ENCODE results near the gene UCN. TPM values are rescaled to one million over a fixed set of nuclear protein-coding genes. Genes with fewer than 3 reads are reported as not detected.
"Not testable (repeated sequence)": the region's sequence is repeated elsewhere in the genome, so short reads cannot be mapped to it uniquely, and the experiment has no call there.

The UCN gene
- total RNA-seq, 2 donors from 2014 or later, result 1.7 to 2.4 TPM

DNA sequence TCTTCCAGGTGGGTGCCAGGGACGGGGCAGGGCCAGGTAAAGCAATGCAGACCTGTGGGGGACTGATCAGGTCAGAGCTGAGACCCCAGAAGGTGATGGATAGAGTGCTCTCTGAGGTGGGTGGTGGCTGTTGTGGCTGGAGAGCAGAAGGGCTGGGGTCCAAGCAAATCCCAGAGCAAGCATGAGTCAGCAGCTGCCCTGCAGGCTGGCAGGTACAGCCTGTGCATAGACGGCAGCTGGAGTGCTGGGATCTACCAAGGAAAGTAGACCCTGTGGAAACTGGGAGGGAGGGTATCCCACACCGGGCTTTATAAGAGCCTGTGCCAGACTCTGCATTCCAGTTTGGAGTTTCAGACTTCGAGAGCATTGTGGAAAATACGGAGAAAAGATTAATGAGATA lies 25.4 kb downstream of the UCN start:
- Mint-ChIP-seq H3K36me3 (ENCODE audit: low read depth) (no peaks in the 10 kb centered on the region), H3K4me1 (peaks cover 5% of the 10 kb centered on the region), H3K4me3 (no peak overlapping the region), H3K27me3 (peaks cover 23% of the 10 kb centered on the region), H3K27ac (no peak overlapping the region), H3K9me3 (no peaks in the 10 kb centered on the region)
- ATAC-seq (replicated peaks), result no peak

- H3K27ac Mint-ChIP-seq, result no peak within 1 kb of the TSS
- H3K36me3 Mint-ChIP-seq (ENCODE audit: low read depth), result no peaks in the 10 kb centered on the region
- no peak for ATAC-seq (replicated peaks)
- peaks cover 5% of the 10 kb centered on the region for H3K4me1 Mint-ChIP-seq
- H3K4me3 Mint-ChIP-seq, result no peak within 1 kb of the TSS
- no peaks in the 10 kb centered on the region for H3K9me3 Mint-ChIP-seq
- H3K27me3 Mint-ChIP-seq, result peaks cover 27% of the 10 kb centered on the region
These were observed 26.2 kb downstream of the UCN start, which contains the start of gene TRIM54 for GRCh38 chr2:27281855-27282559. TRIM54 (plus strand) TSS chr2:27282429; CDS start chr2:27282732, 303 bp downstream.

DNA sequence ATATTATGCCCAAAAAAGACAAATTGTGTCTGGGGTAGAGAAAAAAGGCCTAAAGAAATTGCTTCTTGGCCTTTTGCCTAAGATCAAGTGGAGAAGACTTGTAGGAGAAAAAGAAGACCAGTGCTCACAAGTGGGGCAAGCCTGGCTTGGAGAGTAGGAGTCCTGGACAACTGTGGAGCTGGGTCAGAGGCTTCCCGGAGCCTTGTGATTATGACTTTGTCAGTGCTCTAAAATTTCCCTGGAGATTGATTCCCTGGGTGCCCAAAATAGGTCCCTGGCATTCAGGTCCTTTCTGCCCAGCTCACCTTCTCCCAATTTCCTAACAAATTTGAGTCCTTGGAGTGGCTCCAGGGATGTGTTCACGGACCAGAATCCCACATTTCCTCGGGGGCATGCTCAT lies 26.8 kb downstream of the UCN start:
- H3K36me3 Mint-ChIP-seq (ENCODE audit: low read depth), result no peaks in the 10 kb centered on the region
- no peaks in the 10 kb centered on the region for H3K9me3 Mint-ChIP-seq
- peaks cover 5% of the 10 kb centered on the region for H3K4me1 Mint-ChIP-seq
- peaks cover 27% of the 10 kb centered on the region for H3K27me3 Mint-ChIP-seq
- no peak overlapping the region for H3K4me3 Mint-ChIP-seq
- ATAC-seq (replicated peaks), result no peak
- H3K27ac Mint-ChIP-seq, result no peak overlapping the region

DNA sequence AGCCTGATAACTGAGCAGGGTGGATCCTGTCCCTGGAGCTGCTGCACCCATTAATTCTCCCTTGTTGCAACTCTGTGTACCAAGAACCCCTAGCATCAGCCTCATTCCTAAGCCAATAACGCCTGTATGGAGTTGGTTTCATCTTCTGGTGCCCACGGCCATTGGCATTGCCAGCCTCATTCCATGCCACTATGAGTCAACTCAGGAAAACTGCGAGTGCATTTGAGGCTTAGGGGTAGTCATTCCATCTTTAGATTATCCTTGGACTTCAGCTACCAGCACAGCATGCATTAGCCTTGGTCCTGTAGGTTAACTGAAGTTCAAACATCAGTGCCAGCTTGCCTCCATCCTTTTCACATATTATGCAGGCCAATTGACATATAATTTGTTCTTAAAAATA lies 27.4 kb downstream of the UCN start:
- no peak for ATAC-seq (replicated peaks)
- Mint-ChIP-seq H3K4me1 (peaks cover 5% of the 10 kb centered on the region), H3K4me3 (no peak overlapping the region), H3K9me3 (no peaks in the 10 kb centered on the region), H3K36me3 (ENCODE audit: low read depth) (no peaks in the 10 kb centered on the region), H3K27me3 (peaks cover 27% of the 10 kb centered on the region), H3K27ac (no peak overlapping the region)

GRCh38 chr2:27278010-27278409 lies 30.2 kb downstream of the UCN start:
- peaks cover 28% of the 10 kb centered on the region for H3K27me3 Mint-ChIP-seq
- H3K36me3 Mint-ChIP-seq (ENCODE audit: low read depth), result no peaks in the 10 kb centered on the region

GRCh38 chr2:27275211-27276150 lies 32.8 kb downstream of the UCN start, which contains the start of gene DNAJC5G:
DNAJC5G (plus strand) TSS chr2:27275433; CDS start chr2:27276729, 1,296 bp downstream.
- no peak for ATAC-seq (replicated peaks)
- no peaks in the 10 kb centered on the region for H3K9me3 Mint-ChIP-seq
- peaks cover 13% of the 10 kb centered on the region for H3K27me3 Mint-ChIP-seq
- no peak within 1 kb of the TSS for H3K27ac Mint-ChIP-seq
- no peak within 1 kb of the TSS for H3K4me3 Mint-ChIP-seq
- H3K4me1 Mint-ChIP-seq, result peaks cover 5% of the 10 kb centered on the region
- no peaks in the 10 kb centered on the region for H3K36me3 Mint-ChIP-seq (ENCODE audit: low read depth)

More at GRCh38 chr2:27278010-27278409, 30.2 kb downstream of the UCN start:
- no peak overlapping the region for H3K27ac Mint-ChIP-seq
- H3K4me1 Mint-ChIP-seq, result peaks cover 5% of the 10 kb centered on the region
- no peak for ATAC-seq (replicated peaks)
- H3K4me3 Mint-ChIP-seq, result no peak overlapping the region
- no peaks in the 10 kb centered on the region for H3K9me3 Mint-ChIP-seq

DNA sequence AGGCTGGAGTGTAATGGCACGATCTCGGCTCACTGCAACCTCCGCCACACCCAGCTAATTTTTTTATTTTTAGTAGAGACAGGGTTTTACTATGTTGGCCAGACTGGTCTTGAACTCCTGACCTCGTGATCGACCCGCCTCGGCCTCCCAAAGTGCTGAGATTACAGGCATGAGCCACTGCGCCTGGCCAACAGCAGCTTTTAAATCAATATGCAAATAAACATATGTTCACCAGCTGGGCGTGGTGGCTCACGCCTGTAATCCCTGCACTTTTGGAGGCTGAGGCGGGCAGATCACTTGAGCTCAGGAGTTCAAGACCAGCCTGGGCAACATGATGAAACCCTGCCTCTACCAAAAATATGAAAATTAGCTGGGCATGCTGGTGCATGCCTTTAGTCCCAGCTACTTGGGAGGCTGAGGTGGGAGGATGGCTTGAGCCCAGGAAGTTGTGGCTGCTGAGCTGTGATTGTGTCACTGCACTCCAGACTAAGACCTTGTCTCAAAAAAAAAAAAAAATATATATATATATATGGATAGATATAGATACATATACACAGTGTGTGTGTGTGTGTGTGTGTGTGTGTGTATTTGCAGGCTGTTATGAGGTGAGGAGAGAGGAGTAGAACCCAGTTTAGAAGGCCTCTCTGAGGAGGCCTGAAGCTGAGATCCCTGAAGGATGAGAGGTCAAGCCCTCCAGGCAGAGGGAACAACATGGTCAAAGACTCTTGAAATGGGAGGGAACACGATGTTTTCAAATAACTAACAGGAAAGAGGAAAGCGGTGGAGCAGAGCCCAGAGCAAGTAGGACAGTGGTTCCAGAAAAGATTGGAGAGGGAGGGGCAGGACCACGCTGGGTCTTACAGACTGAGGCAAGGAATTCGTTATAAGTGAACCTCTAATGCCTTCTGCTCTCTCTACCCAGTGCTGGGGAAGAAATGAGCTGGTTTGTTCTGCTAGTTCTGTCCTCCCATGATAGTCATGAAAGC lies 35.4 kb downstream of the UCN start:
- not testable (repeated sequence) for ATAC-seq (replicated peaks); H3K9me3 Mint-ChIP-seq; H3K4me1 Mint-ChIP-seq; H3K27ac Mint-ChIP-seq; H3K36me3 Mint-ChIP-seq (ENCODE audit: low read depth); H3K4me3 Mint-ChIP-seq
- peaks cover 19% of the 10 kb centered on the region for H3K27me3 Mint-ChIP-seq

DNA sequence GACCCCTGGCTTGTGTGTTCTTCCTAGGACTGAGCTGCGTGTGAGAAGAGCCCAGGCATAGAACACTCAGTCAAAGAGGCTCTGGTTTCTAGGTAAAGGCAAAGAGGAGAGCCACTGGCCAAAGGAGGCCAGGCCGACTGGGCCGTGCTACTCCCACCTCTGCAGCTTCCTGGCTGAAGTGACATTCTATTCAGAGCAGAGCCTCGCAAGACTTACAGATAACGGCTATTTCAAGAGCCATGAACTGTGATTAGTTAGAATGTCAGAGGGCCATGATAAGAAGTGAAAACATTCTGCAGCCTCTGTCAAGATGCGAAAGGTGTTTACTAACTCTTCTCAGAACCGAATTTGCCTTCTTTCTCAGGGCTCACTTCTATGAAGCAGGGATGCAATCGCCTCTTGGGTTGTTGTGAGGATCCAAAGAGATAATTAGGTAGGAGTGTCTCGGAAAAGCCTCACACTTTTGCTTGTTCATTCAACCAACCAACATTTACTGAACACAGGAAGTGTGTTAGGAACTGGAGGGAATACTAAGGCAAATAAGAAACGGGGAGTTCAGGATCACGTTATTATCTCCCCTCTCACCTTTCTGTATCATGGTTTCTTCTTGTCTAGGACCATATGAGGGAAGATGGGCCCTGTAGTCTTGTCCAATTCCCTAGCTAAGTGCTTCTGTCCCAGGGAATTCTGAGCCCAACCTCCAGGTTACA lies 36.5 kb downstream of the UCN start:
- no peak for ATAC-seq (replicated peaks)

GRCh38 chr2:27270670-27271069 lies 37.6 kb downstream of the UCN start:
- no peaks in the 10 kb centered on the region for H3K9me3 Mint-ChIP-seq
- H3K4me1 Mint-ChIP-seq, result no peaks in the 10 kb centered on the region
- H3K27ac Mint-ChIP-seq, result no peak overlapping the region
- no peaks in the 10 kb centered on the region for H3K36me3 Mint-ChIP-seq (ENCODE audit: low read depth)
- peaks cover 16% of the 10 kb centered on the region for H3K27me3 Mint-ChIP-seq
- no peak for ATAC-seq (replicated peaks)
- no peak overlapping the region for H3K4me3 Mint-ChIP-seq

More for the DNA sequence above, 36.5 kb downstream of the UCN start:
- no peak overlapping the region for H3K4me3 Mint-ChIP-seq
- H3K36me3 Mint-ChIP-seq (ENCODE audit: low read depth), result no peaks in the 10 kb centered on the region
- H3K27me3 Mint-ChIP-seq, result peaks cover 15% of the 10 kb centered on the region
- H3K27ac Mint-ChIP-seq, result no peak overlapping the region
- no peaks in the 10 kb centered on the region for H3K4me1 Mint-ChIP-seq
- no peaks in the 10 kb centered on the region for H3K9me3 Mint-ChIP-seq

GRCh38 chr2:27270131-27270530 lies 38.1 kb downstream of the UCN start:
- no peak for ATAC-seq (replicated peaks)
- Mint-ChIP-seq H3K27ac (no peak overlapping the region), H3K36me3 (ENCODE audit: low read depth) (no peaks in the 10 kb centered on the region), H3K27me3 (peaks cover 20% of the 10 kb centered on the region), H3K9me3 (no peaks in the 10 kb centered on the region), H3K4me1 (no peaks in the 10 kb centered on the region), H3K4me3 (no peak overlapping the region)

GRCh38 chr2:27268296-27268695 lies 39.9 kb downstream of the UCN start:
- ATAC-seq (replicated peaks); H3K27ac Mint-ChIP-seq; H3K36me3 Mint-ChIP-seq (ENCODE audit: low read depth); H3K4me3 Mint-ChIP-seq; H3K4me1 Mint-ChIP-seq; H3K9me3 Mint-ChIP-seq: not testable (repeated sequence)
- peaks cover 27% of the 10 kb centered on the region for H3K27me3 Mint-ChIP-seq

DNA sequence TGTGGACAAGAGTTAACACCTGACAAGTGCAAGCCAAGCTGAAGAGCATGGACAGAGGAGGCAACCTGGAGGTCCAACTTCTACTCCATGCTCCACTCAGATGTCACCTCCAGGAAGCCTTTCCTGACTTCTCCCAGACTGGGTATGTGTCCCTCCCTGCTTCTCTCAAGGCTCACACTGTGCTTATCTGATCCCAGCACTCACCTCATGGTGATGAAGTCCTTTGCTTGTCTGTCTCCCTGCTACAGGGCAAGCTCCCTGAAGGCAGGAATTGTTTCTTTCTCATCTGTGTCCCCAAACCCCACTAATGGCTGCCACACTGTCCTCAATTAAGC lies 42.7 kb downstream of the UCN start:
- ATAC-seq (replicated peaks), result no peak
- H3K36me3 Mint-ChIP-seq (ENCODE audit: low read depth), result peaks cover 7% of the 10 kb centered on the region
- peaks cover 15% of the 10 kb centered on the region for H3K4me1 Mint-ChIP-seq
- H3K9me3 Mint-ChIP-seq, result no peaks in the 10 kb centered on the region
- H3K4me3 Mint-ChIP-seq, result no peak overlapping the region
- peaks cover 40% of the 10 kb centered on the region for H3K27me3 Mint-ChIP-seq
- H3K27ac Mint-ChIP-seq, result no peak overlapping the region

- peaks cover 42% of the 10 kb centered on the region for H3K27me3 Mint-ChIP-seq
- no peak overlapping the region for H3K27ac Mint-ChIP-seq
- no peaks in the 10 kb centered on the region for H3K9me3 Mint-ChIP-seq
- peaks cover 7% of the 10 kb centered on the region for H3K36me3 Mint-ChIP-seq (ENCODE audit: low read depth)
- ATAC-seq (replicated peaks), result peak; percentile 62
- no peak overlapping the region for H3K4me3 Mint-ChIP-seq
- peaks cover 15% of the 10 kb centered on the region for H3K4me1 Mint-ChIP-seq
These were observed 43.3 kb downstream of the UCN start for GRCh38 chr2:27264753-27265535.

Measured in activated T-helper 17 cell treated with anti-CD3 and anti-CD28 coated beads, Interleukin-2, amount 50 U/mL, for 72 hours (primary cell).